Activated CD8-positive, alpha-beta T cell treated with anti-CD3 and anti-CD28 coated beads, Interleukin-2, amount 10 ng/mL, durations not matched to agents 7 days and 5 days (primary cell): ENCODE results near the gene PCID2. TPM values are rescaled to one million over a fixed set of nuclear protein-coding genes. Genes with fewer than 3 reads are reported as not detected.
A peak's percentile ranks its signal among the peaks of the same experiment; 100 is the strongest.
"Not testable (repeated sequence)": the region's sequence is repeated elsewhere in the genome, so short reads cannot be mapped to it uniquely, and the experiment has no call there.

ENCODE experiments used
- ATAC-seq: fragments of 150-1000 bp; cut with Tn5 transposase; one replicate; pipeline ENCODE4 v1.10.0; 2021; ENCODE audit warnings: moderate library complexity
- CTCF ChIA-PET: fragments of 350-600 bp; sonication (Branson Sonifier 250); formaldehyde crosslinking; loops from one replicate; lab custom pipeline; 2021; ENCODE audit warnings: antibody characterized with exemption; lab: Charles Lee
- POLR2A ChIA-PET: fragments of 350-600 bp; sonication (Branson Sonifier 250); formaldehyde crosslinking; loops from one replicate; lab custom pipeline; 2021; ENCODE audit warnings: antibody characterized with exemption; lab: Charles Lee
- DNase-seq: peaks from one replicate; pipeline ENCODE4 v3.0.0-alpha.2; 2020
- H3K27ac Mint-ChIP-seq: one replicate; pipeline ENCODE4 v1.8.0; 2021; ENCODE audit warnings: mild to moderate bottlenecking, mixed read lengths
- H3K27me3 Mint-ChIP-seq: one replicate; pipeline ENCODE4 v1.8.0; 2021; ENCODE audit warnings: low read depth, mixed read lengths
- H3K36me3 Mint-ChIP-seq: one replicate; pipeline ENCODE4 v1.8.0; 2021; ENCODE audit warnings: low read depth, mixed read lengths
- H3K4me1 Mint-ChIP-seq: one replicate; pipeline ENCODE4 v1.8.0; 2021; ENCODE audit warnings: low read depth, mixed read lengths
- H3K4me3 Mint-ChIP-seq: one replicate; pipeline ENCODE4 v1.8.0; 2021; ENCODE audit warnings: mild to moderate bottlenecking, mixed read lengths
- H3K9me3 Mint-ChIP-seq: one replicate; pipeline ENCODE4 v1.8.0; 2022; ENCODE audit warnings: mixed read lengths; ENCODE audit not compliant: insufficient read depth
- total RNA-seq, 2 experiments: library from RNA; stranded (reverse); gene quantifications; one replicate each; pipeline ENCODE4 v1.2.3, GENCODE V29; 2021

The PCID2 gene
- total RNA-seq, 2 experiments from 2014 or later, result 49.3 to 52.4 TPM

DNA sequence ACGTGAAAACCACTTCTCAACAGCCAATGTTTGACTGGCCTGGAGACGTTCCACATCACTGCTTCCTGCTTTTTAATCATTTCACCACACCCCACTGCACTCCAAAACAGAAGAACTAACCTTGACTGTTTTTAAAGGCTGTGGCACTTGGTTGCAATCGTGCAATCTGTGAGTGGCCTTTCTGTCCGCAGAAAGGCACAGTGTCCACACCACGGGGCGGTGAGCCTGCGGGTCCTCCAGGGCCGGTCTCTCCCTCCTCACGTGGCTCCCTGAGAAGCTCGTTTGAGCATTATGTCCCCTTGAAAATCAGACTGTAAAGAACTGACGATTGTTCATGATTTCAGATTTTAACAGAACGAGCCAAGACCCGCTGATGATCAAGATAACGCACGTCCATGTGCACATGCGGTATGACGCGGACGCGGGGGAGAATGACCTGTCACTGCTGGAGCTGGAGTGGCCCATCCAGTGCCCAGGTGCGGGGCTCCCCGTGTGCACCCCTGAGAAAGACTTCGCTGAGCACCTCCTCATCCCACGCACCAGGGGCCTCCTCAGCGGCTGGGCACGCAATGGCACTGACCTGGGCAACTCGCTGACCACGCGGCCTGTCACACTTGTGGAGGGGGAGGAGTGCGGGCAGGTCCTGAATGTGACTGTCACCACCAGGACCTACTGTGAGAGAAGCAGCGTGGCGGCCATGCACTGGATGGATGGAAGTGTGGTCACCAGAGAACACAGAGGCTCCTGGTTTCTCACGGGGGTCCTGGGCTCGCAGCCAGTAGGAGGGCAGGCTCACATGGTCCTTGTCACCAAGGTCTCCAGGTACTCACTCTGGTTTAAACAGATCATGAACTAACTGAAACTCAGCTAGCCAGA, 37.0 kb downstream of the PCID2 start:
- Mint-ChIP-seq H3K9me3 (no peaks in the 10 kb centered on the region), H3K4me1 (peaks cover 8% of the 10 kb centered on the region), H3K27ac (no peak overlapping the region), H3K36me3 (peaks cover 49% of the 10 kb centered on the region), H3K27me3 (no peaks in the 10 kb centered on the region), H3K4me3 (no peak overlapping the region)
- ChIA-PET POLR2A (no interaction called here), CTCF (no interaction called here)
- ATAC-seq (no peak), DNase-seq (no peak)

DNA sequence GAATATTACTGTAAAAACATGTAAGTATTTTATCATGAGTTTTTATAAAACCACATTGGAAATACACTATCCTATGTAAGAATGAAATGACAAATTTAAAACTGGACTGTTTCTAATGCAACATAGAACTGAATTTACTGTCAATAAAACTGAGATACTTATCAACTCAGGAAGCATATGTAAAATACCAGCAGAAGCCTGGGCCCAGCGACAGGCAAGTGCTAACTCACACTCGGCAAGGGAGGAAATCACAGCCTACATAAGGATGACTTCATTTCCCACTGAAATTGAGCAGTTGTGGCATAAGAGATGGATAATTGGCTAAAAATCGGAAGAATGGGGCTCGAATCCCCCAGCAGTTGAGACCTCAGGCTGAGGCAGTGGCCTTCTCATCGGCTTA, 38.0 kb downstream of the PCID2 start:
- DNase-seq (no peak), ATAC-seq (no peak)
- Mint-ChIP-seq H3K4me3 (no peak overlapping the region), H3K27ac (no peak overlapping the region), H3K4me1 (peaks cover 6% of the 10 kb centered on the region), H3K36me3 (peaks cover 45% of the 10 kb centered on the region), H3K27me3 (no peaks in the 10 kb centered on the region), H3K9me3 (no peaks in the 10 kb centered on the region)
- POLR2A ChIA-PET, result interaction anchor here (0.6 to 1.2 kb wide), 2 partner anchors 15 to 186 kb away, joined by 3 read pairs; no protein-coding TSS in a partner anchor
- CTCF ChIA-PET, result no interaction called here

DNA sequence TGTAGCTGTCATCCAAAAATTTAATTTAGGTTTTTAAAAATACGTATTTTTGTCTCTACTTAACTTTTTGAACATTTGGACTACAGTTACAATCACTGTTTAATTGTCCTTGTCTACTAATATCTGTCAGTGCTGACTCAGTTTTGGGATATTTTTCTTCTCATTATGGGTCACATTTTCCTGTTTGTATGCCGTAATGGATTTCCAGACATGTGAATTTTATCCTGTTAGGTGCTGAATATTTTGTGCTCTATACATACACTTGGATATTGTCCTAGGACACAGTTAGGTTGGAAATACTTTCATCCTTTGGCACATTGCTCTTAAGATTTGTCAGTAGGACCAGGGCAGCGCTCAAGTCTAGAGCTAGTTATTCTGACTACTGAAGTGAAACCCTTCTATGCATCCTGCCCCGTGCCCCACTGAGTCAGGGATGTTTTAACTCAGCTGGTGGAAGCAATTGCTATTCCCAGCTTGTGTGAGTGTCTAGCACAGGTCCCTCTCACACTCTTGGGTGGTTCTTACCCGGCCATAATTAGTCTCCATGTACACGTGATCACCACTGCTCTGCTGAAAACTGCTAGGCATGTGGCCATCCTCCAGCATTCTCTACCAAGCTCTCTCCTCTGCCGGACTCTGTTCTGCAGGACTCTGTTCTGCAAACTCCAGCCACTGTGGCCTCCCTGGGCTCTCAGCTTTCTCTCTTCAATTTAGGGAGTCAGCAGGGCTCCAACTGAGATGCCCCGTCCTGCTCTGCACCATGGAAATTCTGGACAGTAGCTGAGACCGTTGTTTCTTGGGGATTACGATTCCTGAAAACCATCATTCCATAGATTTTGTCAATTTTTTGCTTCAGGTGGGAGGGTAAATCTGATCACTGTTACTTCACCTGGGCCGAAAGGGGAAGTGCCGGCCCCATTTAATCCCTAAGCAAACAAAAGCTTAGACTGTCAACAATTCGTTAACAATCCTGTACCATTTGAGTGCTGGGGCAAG, 38.9 kb downstream of the PCID2 start:
- peaks cover 44% of the 10 kb centered on the region for H3K36me3 Mint-ChIP-seq
- DNase-seq, result no peak
- no peaks in the 10 kb centered on the region for H3K27me3 Mint-ChIP-seq
- no peak overlapping the region for H3K4me3 Mint-ChIP-seq
- ATAC-seq, result no peak
- CTCF ChIA-PET, result no interaction called here
- H3K9me3 Mint-ChIP-seq, result no peaks in the 10 kb centered on the region
- no peak overlapping the region for H3K27ac Mint-ChIP-seq
- H3K4me1 Mint-ChIP-seq, result peaks cover 6% of the 10 kb centered on the region
- POLR2A ChIA-PET, result interaction anchor here (0.6 to 1.2 kb wide), 2 partner anchors 16 to 185 kb away, joined by 3 read pairs; no protein-coding TSS in a partner anchor

GRCh38 chr13:113168211-113168610, 40.3 kb downstream of the PCID2 start:
- Mint-ChIP-seq H3K27me3 (no peaks in the 10 kb centered on the region), H3K4me1 (peaks cover 14% of the 10 kb centered on the region), H3K4me3 (no peak overlapping the region), H3K27ac (no peak overlapping the region), H3K36me3 (peaks cover 44% of the 10 kb centered on the region), H3K9me3 (no peaks in the 10 kb centered on the region)
- no peak for ATAC-seq
- ChIA-PET POLR2A (no interaction called here), CTCF (no interaction called here)
- no peak for DNase-seq

- H3K4me1 Mint-ChIP-seq, result peaks cover 16% of the 10 kb centered on the region
- POLR2A ChIA-PET, result no interaction called here
- CTCF ChIA-PET, result no interaction called here
- peaks cover 44% of the 10 kb centered on the region for H3K36me3 Mint-ChIP-seq
- no peak overlapping the region for H3K4me3 Mint-ChIP-seq
- no peak overlapping the region for H3K27ac Mint-ChIP-seq
- ATAC-seq, result no peak
- no peaks in the 10 kb centered on the region for H3K9me3 Mint-ChIP-seq
- no peaks in the 10 kb centered on the region for H3K27me3 Mint-ChIP-seq
- DNase-seq, result no peak
Measured at GRCh38 chr13:113167575-113167974, 40.9 kb downstream of the PCID2 start.

GRCh38 chr13:113167155-113167554, 41.3 kb downstream of the PCID2 start:
- ATAC-seq (no peak), DNase-seq (no peak)
- no peak overlapping the region for H3K27ac Mint-ChIP-seq
- ChIA-PET POLR2A (no interaction called here), CTCF (no interaction called here)
- H3K36me3 Mint-ChIP-seq, result peaks cover 44% of the 10 kb centered on the region
- peaks cover 16% of the 10 kb centered on the region for H3K4me1 Mint-ChIP-seq
- H3K9me3 Mint-ChIP-seq, result no peaks in the 10 kb centered on the region
- H3K4me3 Mint-ChIP-seq, result no peak overlapping the region
- H3K27me3 Mint-ChIP-seq, result no peaks in the 10 kb centered on the region

DNA sequence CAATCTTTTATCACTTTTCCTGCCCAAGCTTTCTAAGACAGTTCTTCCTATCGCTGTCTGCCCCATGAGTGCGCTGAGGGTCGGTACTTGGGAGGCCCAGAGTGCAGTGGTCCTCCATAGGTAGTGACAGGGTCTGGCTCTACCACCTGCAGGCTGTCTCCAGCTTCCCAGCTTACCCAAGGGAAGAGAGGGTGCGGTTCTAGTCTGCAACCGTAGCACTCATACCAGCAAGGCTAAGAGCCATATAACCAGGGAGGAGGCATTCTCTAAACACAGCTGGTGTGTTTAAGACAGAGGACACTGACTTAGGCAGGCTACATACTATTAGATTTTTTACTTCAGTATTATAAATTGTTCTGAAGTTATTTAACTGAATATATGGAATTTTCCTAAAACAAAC, 41.8 kb downstream of the PCID2 start:
- Mint-ChIP-seq H3K27ac (no peak overlapping the region), H3K9me3 (no peaks in the 10 kb centered on the region), H3K4me3 (no peak overlapping the region), H3K4me1 (peaks cover 16% of the 10 kb centered on the region), H3K27me3 (no peaks in the 10 kb centered on the region), H3K36me3 (peaks cover 44% of the 10 kb centered on the region)
- DNase-seq (no peak), ATAC-seq (no peak)
- CTCF ChIA-PET, result no interaction called here
- POLR2A ChIA-PET, result no interaction called here

- H3K36me3 Mint-ChIP-seq, result peaks cover 43% of the 10 kb centered on the region
- no peaks in the 10 kb centered on the region for H3K27me3 Mint-ChIP-seq
- H3K4me1 Mint-ChIP-seq, result peaks cover 19% of the 10 kb centered on the region
- DNase-seq (no peak), ATAC-seq (no peak)
- no peaks in the 10 kb centered on the region for H3K9me3 Mint-ChIP-seq
- no peak overlapping the region for H3K27ac Mint-ChIP-seq
- H3K4me3 Mint-ChIP-seq, result no peak overlapping the region
- POLR2A ChIA-PET, result no interaction called here
- CTCF ChIA-PET, result no interaction called here
Measured at GRCh38 chr13:113166266-113166665, 42.2 kb downstream of the PCID2 start.

DNA sequence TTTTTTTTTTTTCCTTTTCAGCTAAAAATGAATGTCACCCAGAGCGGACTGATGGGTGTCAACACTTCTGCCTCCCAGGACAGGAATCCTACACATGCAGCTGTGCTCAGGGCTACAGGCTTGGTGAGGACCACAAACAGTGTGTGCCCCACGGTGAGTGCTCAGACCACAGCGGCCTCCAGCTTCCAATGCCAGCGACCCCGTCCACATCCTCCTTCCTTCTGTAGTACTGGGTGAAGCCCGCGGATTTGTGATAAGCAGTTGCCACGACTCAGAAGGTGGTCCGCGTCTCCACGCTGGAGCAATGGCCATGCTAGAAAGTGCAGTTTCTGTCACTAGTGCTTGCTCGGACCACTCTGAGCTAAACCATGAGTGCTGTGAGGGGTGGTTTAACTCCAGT, 44.0 kb downstream of the PCID2 start:
- H3K36me3 Mint-ChIP-seq, result peaks cover 33% of the 10 kb centered on the region
- peak overlapping the region; percentile 57 for H3K27ac Mint-ChIP-seq
- POLR2A ChIA-PET, result no interaction called here
- H3K9me3 Mint-ChIP-seq, result peaks cover 4% of the 10 kb centered on the region
- no peak for DNase-seq
- no peaks in the 10 kb centered on the region for H3K27me3 Mint-ChIP-seq
- CTCF ChIA-PET, result no interaction called here
- no peak overlapping the region for H3K4me3 Mint-ChIP-seq
- ATAC-seq, result no peak
- H3K4me1 Mint-ChIP-seq, result peaks cover 28% of the 10 kb centered on the region

- H3K4me1 Mint-ChIP-seq, result peaks cover 28% of the 10 kb centered on the region
- ATAC-seq, result no peak
- H3K27me3 Mint-ChIP-seq, result no peaks in the 10 kb centered on the region
- ChIA-PET POLR2A (no interaction called here), CTCF (no interaction called here)
- H3K36me3 Mint-ChIP-seq, result peaks cover 23% of the 10 kb centered on the region
- peak overlapping the region; percentile 5 for H3K4me3 Mint-ChIP-seq
- peaks cover 4% of the 10 kb centered on the region for H3K9me3 Mint-ChIP-seq
- no peak for DNase-seq
- H3K27ac Mint-ChIP-seq, result peak overlapping the region; percentile 80
Measured at GRCh38 chr13:113162783-113163685, 45.4 kb downstream of the PCID2 start.

- CTCF ChIA-PET, result not testable (repeated sequence)
Measured at GRCh38 chr13:113161975-113162374, 46.5 kb downstream of the PCID2 start.

More at GRCh38 chr13:113161975-113162374, 46.5 kb downstream of the PCID2 start:
- POLR2A ChIA-PET, H3K27ac Mint-ChIP-seq, H3K27me3 Mint-ChIP-seq, ATAC-seq, H3K4me3 Mint-ChIP-seq, DNase-seq, H3K9me3 Mint-ChIP-seq: not testable (repeated sequence)
- Mint-ChIP-seq H3K4me1 (peaks cover 28% of the 10 kb centered on the region), H3K36me3 (peaks cover 15% of the 10 kb centered on the region)
